Activated CD8-positive, alpha-beta memory T cell treated with anti-CD3 and anti-CD28 coated beads, Interleukin-2, amount 10 ng/mL, durations not matched to agents 7 days and 5 days (primary cell): ENCODE data around the gene TNFRSF8. TPM values are rescaled to one million over a fixed set of nuclear protein-coding genes. Genes with fewer than 3 reads are reported as not detected.

Experiments used
- ATAC-seq: fragments of 150-1000 bp; cut with Tn5 transposase; one replicate; pipeline ENCODE4 v1.10.0; 2021; ENCODE audit warnings: moderate library complexity
- CTCF ChIA-PET: fragments of 350-600 bp; sonication (Branson Sonifier 250); formaldehyde crosslinking; loops from one replicate; lab custom pipeline; 2021; ENCODE audit warnings: antibody characterized with exemption; lab: Charles Lee
- DNase-seq: peaks from one replicate; pipeline ENCODE4 v3.0.0-alpha.2; 2020
- H3K27ac Mint-ChIP-seq: one replicate; pipeline ENCODE4 v1.8.0; 2021; ENCODE audit warnings: mild to moderate bottlenecking, mixed read lengths
- H3K27me3 Mint-ChIP-seq: one replicate; pipeline ENCODE4 v1.8.0; 2021; ENCODE audit warnings: mixed read lengths
- H3K36me3 Mint-ChIP-seq: one replicate; pipeline ENCODE4 v1.8.0; 2021; ENCODE audit warnings: mild to moderate bottlenecking, mixed read lengths
- H3K4me1 Mint-ChIP-seq: one replicate; pipeline ENCODE4 v1.8.0; 2021; ENCODE audit warnings: mixed read lengths
- H3K4me3 Mint-ChIP-seq: one replicate; pipeline ENCODE4 v1.8.0; 2021; ENCODE audit warnings: mild to moderate bottlenecking, moderate library complexity, mixed read lengths
- H3K9me3 Mint-ChIP-seq: one replicate; pipeline ENCODE4 v1.8.0; 2022; ENCODE audit warnings: low read depth, mixed read lengths
- total RNA-seq, 2 experiments: library from RNA; stranded (reverse); gene quantifications; one replicate each; pipeline ENCODE4 v1.2.3, GENCODE V29; 2021

The TNFRSF8 gene
- total RNA-seq, 2 experiments from 2014 or later, result 3.8 to 14.8 TPM

DNA sequence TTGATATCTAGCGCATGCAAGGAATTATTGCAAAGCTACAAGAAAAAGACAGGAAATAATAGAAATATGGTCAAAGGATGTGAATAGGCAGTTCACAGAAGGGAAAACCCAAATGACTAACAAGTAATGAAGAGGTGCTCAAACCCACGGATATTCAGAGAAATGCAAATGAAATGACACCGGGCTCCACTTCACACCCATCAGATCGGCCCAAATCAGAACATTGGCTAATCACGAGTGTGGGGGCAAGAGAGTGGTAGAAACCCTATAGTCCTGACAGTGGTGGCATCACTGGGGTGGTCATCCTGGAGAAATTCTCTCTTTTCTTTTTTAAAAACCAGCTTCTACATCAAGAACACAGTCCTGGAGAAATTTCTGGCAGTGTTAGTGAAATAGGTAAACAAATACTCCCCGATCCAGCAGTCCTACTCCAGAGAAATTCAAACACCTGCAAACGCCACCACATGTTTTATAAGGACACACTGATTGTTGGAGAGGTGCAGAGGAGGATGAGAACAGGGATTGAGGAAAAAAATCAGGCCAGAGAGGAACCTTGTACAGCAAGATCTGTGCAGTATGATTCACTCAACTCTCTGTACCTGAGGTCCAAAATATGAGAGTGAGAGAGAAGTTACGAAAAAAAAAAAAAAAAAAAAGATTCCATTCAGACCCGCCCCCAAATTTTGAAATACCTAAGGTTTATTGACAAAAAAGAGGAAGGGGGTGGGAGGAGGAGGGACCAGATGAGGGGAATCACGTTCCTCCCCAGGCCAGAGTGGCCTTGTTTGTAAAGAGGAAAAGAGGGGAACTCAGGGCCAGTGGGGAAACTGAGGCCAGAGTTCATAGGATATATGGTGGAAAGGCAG is 94.5 kb downstream of the TNFRSF8 start:
- Mint-ChIP-seq H3K27me3 (no peaks in the 10 kb centered on the region), H3K9me3 (no peaks in the 10 kb centered on the region)
- ATAC-seq, result peak; percentile 22

DNA sequence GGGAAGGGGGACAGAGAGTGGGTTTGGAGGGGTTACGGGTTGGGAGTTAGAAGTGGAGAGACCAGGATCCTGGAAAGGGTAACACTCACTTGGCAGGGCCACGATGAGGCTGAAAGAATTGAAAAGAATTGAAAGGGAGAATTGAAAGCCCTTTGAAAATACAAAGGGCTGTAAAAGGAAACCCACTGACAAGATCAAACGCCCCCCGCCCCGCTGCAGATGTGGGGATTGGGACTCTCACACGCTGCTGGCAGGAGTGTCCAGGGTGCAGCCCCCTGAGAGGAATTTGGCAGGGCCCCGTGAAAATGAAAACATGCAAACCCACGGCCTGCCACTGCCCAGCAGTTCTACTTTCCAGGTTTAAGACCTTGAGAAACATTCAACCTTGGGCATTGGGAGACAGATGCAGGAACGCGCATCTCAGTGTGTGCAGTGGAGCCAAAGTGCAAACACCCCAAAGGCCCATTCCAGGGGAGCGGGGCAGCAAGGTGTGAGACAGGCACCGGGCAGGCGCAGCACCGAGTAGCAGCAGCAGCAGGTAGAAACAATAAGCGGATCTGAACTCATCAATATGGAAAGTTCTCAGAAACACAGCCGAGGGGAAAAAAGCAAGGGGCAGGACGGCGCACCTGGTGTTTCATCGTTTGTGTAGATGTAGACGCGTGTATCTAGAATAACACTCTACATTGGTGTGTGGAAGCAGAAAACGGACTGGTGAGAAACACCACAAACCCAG is 95.4 kb downstream of the TNFRSF8 start:
- CTCF ChIA-PET, result interaction anchor here (0.7 to 2.2 kb wide), 3 partner anchors 8 to 10 kb away, joined by 3 to 16 read pairs (median 5); no protein-coding TSS in a partner anchor
- Mint-ChIP-seq H3K36me3 (no peaks in the 10 kb centered on the region), H3K27me3 (no peaks in the 10 kb centered on the region), H3K4me3 (peak overlapping the region; percentile 10), H3K9me3 (no peaks in the 10 kb centered on the region), H3K4me1 (peaks cover 86% of the 10 kb centered on the region), H3K27ac (peak overlapping the region; percentile 94)
- no peak for DNase-seq
- ATAC-seq, result no peak

More for the DNA sequence above, 94.5 kb downstream of the TNFRSF8 start:
- H3K36me3 Mint-ChIP-seq, result no peaks in the 10 kb centered on the region
- H3K4me3 Mint-ChIP-seq, result peak overlapping the region; percentile 46
- CTCF ChIA-PET, result interaction anchor here (0.7 to 4.4 kb wide), 8 partner anchors 9 to 33 kb away, joined by 3 to 22 read pairs (median 4); no protein-coding TSS in a partner anchor
- peak overlapping the region; percentile 94 for H3K27ac Mint-ChIP-seq
- DNase-seq, result peak; percentile 66
- H3K4me1 Mint-ChIP-seq, result peaks cover 86% of the 10 kb centered on the region

DNA sequence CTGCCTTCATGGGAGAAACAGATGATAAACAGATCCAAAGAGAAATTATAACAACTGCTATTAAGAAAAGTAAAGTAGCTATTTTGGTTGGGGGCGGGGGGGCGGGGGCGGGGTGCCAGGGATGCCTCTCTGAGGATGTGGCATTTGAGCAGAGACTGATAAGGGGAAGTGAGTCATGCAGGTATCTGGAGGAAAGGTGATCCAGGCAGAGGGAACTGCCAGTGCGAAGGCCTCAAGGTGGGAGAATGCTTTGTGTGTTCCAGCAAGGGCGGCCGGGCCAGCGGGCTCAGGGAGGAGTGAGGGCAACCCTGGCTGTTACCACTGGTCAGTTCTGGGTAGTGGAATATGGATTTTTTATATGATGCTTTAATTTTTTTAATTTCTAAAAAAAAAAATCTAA is 96.7 kb downstream of the TNFRSF8 start:
- Mint-ChIP-seq H3K4me3 (no peak overlapping the region), H3K36me3 (no peaks in the 10 kb centered on the region), H3K27me3 (no peaks in the 10 kb centered on the region), H3K27ac (peak overlapping the region; percentile 84), H3K4me1 (peaks cover 88% of the 10 kb centered on the region), H3K9me3 (no peaks in the 10 kb centered on the region)
- ATAC-seq, result no peak
- CTCF ChIA-PET, result interaction anchor here (1.2 to 2.2 kb wide), 3 partner anchors 9 to 35 kb away, joined by 3 to 16 read pairs (median 9); no protein-coding TSS in a partner anchor
- DNase-seq, result no peak

DNA sequence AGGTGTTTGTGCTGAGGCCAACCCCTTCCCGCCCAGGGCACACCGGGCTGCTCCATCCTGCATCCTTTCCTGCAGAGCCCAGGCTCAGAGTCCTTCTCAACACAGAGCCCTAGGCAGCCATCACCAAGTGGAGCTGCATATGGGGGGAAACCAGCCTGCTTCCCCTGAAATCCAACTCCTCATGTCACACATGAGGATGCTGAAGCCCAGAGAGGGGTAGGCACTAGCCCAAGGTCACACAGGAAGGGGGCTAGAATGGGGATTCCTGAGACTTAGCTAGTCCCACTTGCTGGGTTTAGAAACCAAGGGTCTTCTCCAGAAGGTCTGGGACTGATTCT is 98.2 kb downstream of the TNFRSF8 start:
- DNase-seq (no peak), ATAC-seq (peak; percentile 3)
- H3K4me1 Mint-ChIP-seq, result peaks cover 85% of the 10 kb centered on the region
- H3K4me3 Mint-ChIP-seq, result peak overlapping the region; percentile 44
- CTCF ChIA-PET, result interaction anchor here (1.2 to 3.7 kb wide), 6 partner anchors 11 to 68 kb away, joined by 3 to 36 read pairs (median 8); no protein-coding TSS in a partner anchor
- peak overlapping the region; percentile 99 for H3K27ac Mint-ChIP-seq
- no peaks in the 10 kb centered on the region for H3K36me3 Mint-ChIP-seq
- H3K27me3 Mint-ChIP-seq, result no peaks in the 10 kb centered on the region
- H3K9me3 Mint-ChIP-seq, result no peaks in the 10 kb centered on the region

DNA sequence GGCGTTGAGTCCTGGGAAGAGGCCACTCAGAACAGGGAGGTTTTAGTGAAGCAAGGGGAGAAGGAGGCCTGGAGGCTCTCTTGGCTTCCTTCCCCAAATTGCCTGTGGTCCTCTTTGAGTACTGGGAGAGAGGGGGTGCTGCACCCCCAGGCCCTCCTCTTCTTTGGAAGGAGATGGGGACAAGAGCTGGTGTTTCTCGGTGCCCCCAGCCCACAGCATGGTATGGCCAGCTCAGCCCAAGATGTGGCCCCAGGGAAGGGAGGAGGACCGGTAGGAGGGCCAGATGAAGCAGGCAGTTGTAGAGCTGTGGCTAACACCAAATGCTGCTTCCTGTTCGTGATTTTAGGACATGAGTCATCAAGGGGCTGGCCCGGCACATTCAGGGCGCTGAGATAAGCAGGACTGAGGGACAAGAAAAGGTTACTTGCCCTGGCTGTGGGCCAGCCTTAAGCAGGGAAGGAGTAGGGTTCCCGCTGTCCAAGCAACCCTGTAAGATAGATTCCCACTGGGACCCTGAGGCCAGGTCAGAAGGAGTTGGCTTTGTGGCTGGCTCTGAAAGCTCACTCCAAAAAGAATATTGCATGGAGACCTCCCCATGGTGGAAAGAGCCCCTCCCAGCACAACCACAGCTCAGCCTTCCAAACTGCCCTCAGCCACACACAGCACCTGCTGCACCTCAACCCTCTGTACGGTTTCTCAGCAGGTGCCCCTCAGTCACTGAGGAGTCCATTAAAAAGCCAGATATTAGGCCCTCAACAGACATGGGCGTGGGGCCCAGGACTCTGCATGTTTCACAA is 98.8 kb downstream of the TNFRSF8 start:
- CTCF ChIA-PET, result interaction anchor here (1.0 to 3.7 kb wide), 7 partner anchors 10 to 67 kb away, joined by 3 to 36 read pairs (median 7); no protein-coding TSS in a partner anchor
- Mint-ChIP-seq H3K27ac (peak overlapping the region; percentile 99), H3K4me1 (peaks cover 83% of the 10 kb centered on the region), H3K4me3 (peak overlapping the region; percentile 44), H3K9me3 (no peaks in the 10 kb centered on the region), H3K27me3 (no peaks in the 10 kb centered on the region), H3K36me3 (no peaks in the 10 kb centered on the region)
- peak; percentile 87 for ATAC-seq
- peak; percentile 95 for DNase-seq

DNA sequence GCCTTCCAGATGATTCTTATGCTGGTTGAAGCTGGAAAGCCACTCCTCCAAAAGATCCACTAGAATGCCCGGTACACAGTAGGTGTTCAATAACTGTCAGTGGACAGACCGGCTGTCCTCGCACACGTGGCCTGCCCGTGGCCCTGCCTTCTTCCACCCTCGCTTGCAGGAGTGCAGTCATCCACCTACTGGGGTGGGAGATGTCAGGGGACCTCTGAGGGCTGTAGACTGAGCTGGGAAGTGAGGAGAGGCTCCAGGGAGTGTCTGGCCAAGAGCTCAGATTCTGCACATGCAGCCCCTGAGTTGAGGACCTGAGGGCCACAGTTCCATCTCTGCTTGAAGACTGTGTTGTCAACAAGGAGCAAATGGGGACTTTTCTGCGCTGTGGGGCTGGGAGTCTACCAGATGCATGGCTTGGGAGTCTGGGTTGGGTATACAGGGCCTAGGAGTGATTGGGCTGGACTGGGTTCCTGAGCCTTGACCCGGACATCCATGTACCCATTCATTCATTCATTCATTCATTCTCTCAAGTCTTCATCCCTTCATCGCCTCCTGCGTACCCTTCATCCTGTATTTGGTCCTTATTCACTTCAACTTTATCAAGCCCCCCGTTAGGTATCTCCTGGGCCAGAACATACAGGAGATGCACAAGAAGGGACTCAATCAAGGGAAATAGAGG is 99.5 kb downstream of the TNFRSF8 start:
- CTCF ChIA-PET, result interaction anchor here (0.9 to 3.7 kb wide), 8 partner anchors 10 to 66 kb away, joined by 3 to 36 read pairs (median 5); no protein-coding TSS in a partner anchor
- no peaks in the 10 kb centered on the region for H3K27me3 Mint-ChIP-seq
- no peak for ATAC-seq
- peaks cover 77% of the 10 kb centered on the region for H3K4me1 Mint-ChIP-seq
- H3K9me3 Mint-ChIP-seq, result no peaks in the 10 kb centered on the region
- peak overlapping the region; percentile 44 for H3K4me3 Mint-ChIP-seq
- DNase-seq, result no peak
- peak overlapping the region; percentile 99 for H3K27ac Mint-ChIP-seq
- peaks cover 2% of the 10 kb centered on the region for H3K36me3 Mint-ChIP-seq

DNA sequence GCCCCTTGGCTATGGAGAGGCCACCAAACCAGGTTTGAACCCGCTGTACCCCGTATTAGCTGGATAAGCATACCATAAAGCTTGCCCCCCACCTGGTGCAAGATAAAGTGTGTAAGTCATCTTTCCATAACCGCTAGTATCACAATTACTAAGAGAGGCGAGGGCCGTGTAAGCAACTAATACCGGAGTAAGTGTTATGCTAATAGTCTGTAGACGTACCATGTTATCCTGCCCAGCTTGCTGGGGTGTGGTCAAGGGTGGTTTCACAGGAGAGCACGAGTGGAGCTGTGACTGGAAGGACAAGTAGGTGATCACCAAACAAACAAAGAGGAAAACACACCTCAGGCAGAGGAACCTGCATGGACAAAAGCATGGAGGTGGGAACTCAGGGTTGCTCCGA is 100.1 kb downstream of the TNFRSF8 start:
- H3K4me3 Mint-ChIP-seq, result peak overlapping the region; percentile 22
- CTCF ChIA-PET, result interaction anchor here (0.9 to 3.7 kb wide), 6 partner anchors 13 to 45 kb away, joined by 3 to 36 read pairs (median 6); no protein-coding TSS in a partner anchor
- peak; percentile 68 for DNase-seq
- peaks cover 76% of the 10 kb centered on the region for H3K4me1 Mint-ChIP-seq
- H3K27me3 Mint-ChIP-seq, result no peaks in the 10 kb centered on the region
- no peaks in the 10 kb centered on the region for H3K9me3 Mint-ChIP-seq
- peak overlapping the region; percentile 99 for H3K27ac Mint-ChIP-seq
- ATAC-seq, result peak; percentile 4
- H3K36me3 Mint-ChIP-seq, result peaks cover 8% of the 10 kb centered on the region

DNA sequence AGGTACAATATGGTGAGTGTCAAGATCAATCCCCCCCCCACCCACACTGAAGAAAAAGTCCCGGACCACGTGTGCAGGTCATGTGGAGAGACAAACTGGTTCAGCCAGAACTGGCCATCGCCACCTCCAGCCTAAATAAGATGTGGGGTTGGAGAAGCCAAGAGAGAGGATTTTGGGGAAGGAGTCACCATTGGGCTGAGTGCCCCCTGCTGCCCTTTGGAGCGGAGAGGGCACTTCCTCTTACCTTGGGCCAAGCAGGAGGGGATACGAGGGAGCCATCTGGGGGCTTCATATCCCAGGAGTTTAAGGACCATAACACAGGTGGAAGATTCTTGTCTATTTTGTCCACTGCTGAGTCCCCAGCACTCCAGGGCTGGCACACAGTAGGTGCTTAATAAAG is 101.1 kb downstream of the TNFRSF8 start:
- peaks cover 76% of the 10 kb centered on the region for H3K4me1 Mint-ChIP-seq
- ATAC-seq (no peak), DNase-seq (no peak)
- no peak overlapping the region for H3K4me3 Mint-ChIP-seq
- H3K9me3 Mint-ChIP-seq, result no peaks in the 10 kb centered on the region
- no peaks in the 10 kb centered on the region for H3K27me3 Mint-ChIP-seq
- CTCF ChIA-PET, result interaction anchor here (3.7 kb wide), 1 partner anchor 40 kb away, joined by 27 read pairs; no protein-coding TSS in a partner anchor
- H3K36me3 Mint-ChIP-seq, result peaks cover 17% of the 10 kb centered on the region
- peak overlapping the region; percentile 17 for H3K27ac Mint-ChIP-seq

DNA sequence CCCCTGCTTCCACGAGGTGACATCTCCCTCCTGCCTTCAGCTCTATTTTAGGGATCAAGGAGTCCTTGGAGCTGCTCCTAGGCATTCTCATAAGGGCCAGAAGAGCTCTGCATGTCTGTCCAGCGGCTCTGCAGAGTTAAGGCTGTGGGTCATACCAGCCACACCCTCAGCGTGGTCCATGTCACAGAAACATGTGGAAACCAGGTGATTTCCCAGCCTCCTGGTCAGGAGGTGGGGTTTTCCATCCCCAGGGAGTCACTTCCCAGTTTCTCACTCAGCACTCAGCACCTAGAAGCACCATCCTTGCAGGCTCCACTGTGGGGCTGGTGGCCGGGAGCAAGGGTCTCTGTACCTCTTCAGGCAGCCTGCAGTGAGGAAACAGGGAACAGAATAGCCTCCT is 102.2 kb downstream of the TNFRSF8 start:
- Mint-ChIP-seq H3K36me3 (peaks cover 27% of the 10 kb centered on the region), H3K27me3 (no peaks in the 10 kb centered on the region), H3K4me3 (no peak overlapping the region), H3K4me1 (peaks cover 79% of the 10 kb centered on the region), H3K9me3 (no peaks in the 10 kb centered on the region), H3K27ac (no peak overlapping the region)
- CTCF ChIA-PET, result interaction anchor here (0.7 to 3.0 kb wide), 5 partner anchors 8 to 41 kb away, joined by 3 to 13 read pairs (median 5); no protein-coding TSS in a partner anchor
- DNase-seq (no peak), ATAC-seq (no peak)

DNA sequence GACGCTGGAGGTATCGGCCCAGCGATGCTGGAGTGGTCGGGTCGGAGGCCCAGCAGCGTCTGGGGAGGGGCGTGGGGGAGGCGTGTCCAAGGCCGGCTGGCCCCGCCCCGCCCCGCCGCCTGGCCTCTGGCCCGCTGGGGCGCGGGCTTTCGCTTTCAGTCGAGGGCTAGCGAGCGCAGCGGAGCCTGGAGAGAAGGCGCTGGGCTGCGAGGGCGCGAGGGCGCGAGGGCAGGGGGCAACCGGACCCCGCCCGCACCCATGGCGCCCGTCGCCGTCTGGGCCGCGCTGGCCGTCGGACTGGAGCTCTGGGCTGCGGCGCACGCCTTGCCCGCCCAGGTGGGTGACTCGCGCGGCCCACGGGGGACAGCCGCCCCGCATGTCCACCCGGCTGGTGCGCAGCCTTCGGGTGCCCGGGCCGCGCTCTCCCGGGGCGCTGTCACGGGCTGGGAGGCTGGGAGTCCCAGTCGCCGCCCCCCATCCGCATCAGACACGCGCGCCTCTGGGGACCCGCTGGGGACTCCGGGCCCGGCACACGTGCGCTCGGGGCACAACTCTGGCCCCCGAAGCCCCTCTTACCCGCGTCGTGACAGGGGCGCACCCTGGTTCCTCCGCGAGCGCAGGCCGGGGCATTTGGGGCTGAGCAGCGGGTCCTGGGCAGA is 103.9 kb downstream of the TNFRSF8 start, which contains the start of gene TNFRSF1B:
Gene TNFRSF1B, plus strand, starts transcription at position 158 of the 659 bp plus-strand sequence. Its CDS starts 101 bp downstream, at position 259.
- CTCF ChIA-PET, result interaction anchor here (0.8 to 3.2 kb wide), 5 partner anchors 9 to 42 kb away, joined by 3 to 14 read pairs (median 9); no protein-coding TSS in a partner anchor
- Mint-ChIP-seq H3K9me3 (no peaks in the 10 kb centered on the region), H3K36me3 (peaks cover 38% of the 10 kb centered on the region), H3K4me1 (peaks cover 75% of the 10 kb centered on the region), H3K4me3 (peak within 1 kb of the TSS; percentile 100), H3K27me3 (no peaks in the 10 kb centered on the region), H3K27ac (peak within 1 kb of the TSS; percentile 94)
- ATAC-seq, result peak; percentile 67
- DNase-seq, result peak; percentile 79
